Renal cortex interstitium (tissue), 11 donors: ENCODE data around the gene STN1. TPM values are rescaled to one million over a fixed set of nuclear protein-coding genes. Genes with fewer than 3 reads are reported as not detected.
"Not testable (repeated sequence)": the region's sequence is repeated elsewhere in the genome, so short reads cannot be mapped to it uniquely, and the experiment has no call there.

Source experiments
- DNase-seq, 11 donors: peaks; one replicate each; pipeline ENCODE4 v3.0.0-alpha.2; 2013; ENCODE audit warnings: low read depth in 9 of 11, low spot score in 4 of 11; ENCODE audit errors: extremely low read depth in 1 of 11
- polyA plus RNA-seq, 3 donors: library from polyadenylated mRNA; unstranded; fragments of 120-200 nt; gene quantifications; one replicate each; pipeline ENCODE4 v1.2.1, GENCODE V29; 2013; ENCODE audit not compliant: insufficient read length in 3 of 3

STN1 gene
- polyA plus RNA-seq, 3 donors = 21.6 to 25.3 (median 24.3) TPM

- no peak for DNase-seq
Measured at GRCh38 chr10:103853428-103854264, 64.3 kb downstream of the STN1 start.

- no peak for DNase-seq
Measured at GRCh38 chr10:103852856-103853255, 65.1 kb downstream of the STN1 start.

GRCh38 chr10:103852189-103852711 is 65.7 kb downstream of the STN1 start:
- no peak for DNase-seq

GRCh38 chr10:103851261-103851660 is 66.7 kb downstream of the STN1 start:
- DNase-seq = no peak

- no peak for DNase-seq
Measured at GRCh38 chr10:103850572-103850895, 67.5 kb downstream of the STN1 start.

GRCh38 chr10:103849880-103850571 is 68.0 kb downstream of the STN1 start:
- DNase-seq = no peak

- no peak for DNase-seq
Measured at GRCh38 chr10:103849212-103849877, 68.6 kb downstream of the STN1 start.

GRCh38 chr10:103847909-103848468 is 70.0 kb downstream of the STN1 start:
- DNase-seq = no peak

GRCh38 chr10:103847346-103847745 is 70.6 kb downstream of the STN1 start:
- DNase-seq = no peak

GRCh38 chr10:103845972-103846371 is 72.0 kb downstream of the STN1 start:
- no peak for DNase-seq

GRCh38 chr10:103845346-103845745 is 72.6 kb downstream of the STN1 start:
- DNase-seq = not testable (repeated sequence)

- DNase-seq = no peak
Measured at GRCh38 chr10:103843854-103844570, 74.0 kb downstream of the STN1 start.

GRCh38 chr10:103843045-103843444 is 74.9 kb downstream of the STN1 start:
- DNase-seq = no peak

- no peak for DNase-seq
Measured at GRCh38 chr10:103842605-103843004, 75.4 kb downstream of the STN1 start.

GRCh38 chr10:103841519-103841918 is 76.5 kb downstream of the STN1 start:
- DNase-seq = no peak

- no peak for DNase-seq
Measured at GRCh38 chr10:103840740-103841070, 77.3 kb downstream of the STN1 start.

GRCh38 chr10:103839872-103840739 is 77.9 kb downstream of the STN1 start:
- DNase-seq = no peak

- no peak for DNase-seq
Measured at GRCh38 chr10:103839519-103839871, 78.5 kb downstream of the STN1 start.
